Activated CD8-positive, alpha-beta T cell treated with anti-CD3 and anti-CD28 coated beads for 36 hours (primary cell): ENCODE measurements around the gene CNPPD1. TPM values are rescaled to one million over a fixed set of nuclear protein-coding genes. Genes with fewer than 3 reads are reported as not detected.
A peak's percentile ranks its signal among the peaks of the same experiment; 100 is the strongest.

ENCODE experiments used
- ATAC-seq: fragments of 200-7000 bp; cut with Tn5 transposase; one replicate; pipeline ENCODE4 v1.10.0; 2021; ENCODE audit warnings: mild to moderate bottlenecking, moderate library complexity
- CTCF ChIA-PET: fragments of 350-600 bp; sonication (Branson Sonifier 250); formaldehyde crosslinking; loops from one replicate; lab custom pipeline; 2021; ENCODE audit warnings: antibody characterized with exemption; lab: Charles Lee
- POLR2A ChIA-PET: fragments of 350-600 bp; sonication (Branson Sonifier 250); formaldehyde crosslinking; loops from one replicate; lab custom pipeline; 2021; ENCODE audit warnings: antibody characterized with exemption; lab: Charles Lee
- DNase-seq: peaks from one replicate; pipeline ENCODE4 v3.0.0-alpha.2; 2020
- H3K27ac Mint-ChIP-seq: one replicate; pipeline ENCODE4 v1.8.0; 2021; ENCODE audit warnings: mild to moderate bottlenecking, mixed read lengths
- H3K27me3 Mint-ChIP-seq: one replicate; pipeline ENCODE4 v1.8.0; 2021; ENCODE audit warnings: mixed read lengths
- H3K36me3 Mint-ChIP-seq: one replicate; pipeline ENCODE4 v1.8.0; 2021; ENCODE audit warnings: low read depth, mixed read lengths
- H3K4me1 Mint-ChIP-seq: one replicate; pipeline ENCODE4 v1.8.0; 2021; ENCODE audit warnings: low read depth, mixed read lengths
- H3K4me3 Mint-ChIP-seq: one replicate; pipeline ENCODE4 v1.8.0; 2021; ENCODE audit warnings: mild to moderate bottlenecking, moderate library complexity, mixed read lengths
- H3K9me3 Mint-ChIP-seq: one replicate; pipeline ENCODE4 v1.8.0; 2021; ENCODE audit warnings: mixed read lengths
- CTCF ChIP-seq: fragments of 200-600 bp; IDR thresholded peaks from one replicate; pipeline ENCODE4 v1.8.0; 2022; ENCODE audit warnings: antibody characterized with exemption, mild to moderate bottlenecking
- intact Hi-C: fragments of 100-400 bp; cut with micrococcal nuclease; formaldehyde crosslinking; loops from one replicate; pipeline ENCODE4 v1.10.0; 2022
- total RNA-seq, 2 experiments: library from RNA; stranded (reverse); gene quantifications; one replicate each; pipeline ENCODE4 v1.2.3, GENCODE V29; 2021

Gene CNPPD1
- total RNA-seq, 2 experiments from 2014 or later = 38.6 to 38.7 TPM

GRCh38 chr2:219216535-219216915 is 39.8 kb upstream of the CNPPD1 start:
- intact Hi-C loops = no loop called here
- Mint-ChIP-seq H3K4me3 (peak overlapping the region; percentile 45), H3K27ac (no peak overlapping the region), H3K36me3 (peaks cover 54% of the 10 kb centered on the region), H3K9me3 (no peaks in the 10 kb centered on the region), H3K27me3 (no peaks in the 10 kb centered on the region), H3K4me1 (peaks cover 28% of the 10 kb centered on the region)
- ChIA-PET CTCF (interaction anchor here (0.9 to 2.7 kb wide), 8 partner anchors 34 to 159 kb away, joined by 3 to 10 read pairs (median 3); partner anchors contain the start of genes NHEJ1 and TUBA4A), POLR2A (interaction anchor here (1.2 to 4.6 kb wide), 6 partner anchors 9 to 66 kb away, joined by 3 to 31 read pairs (median 8); partner anchors contain the start of gene ZFAND2B)
- no peak for TF ChIP-seq CTCF
- no peak for ATAC-seq
- DNase-seq = no peak

- Mint-ChIP-seq H3K36me3 (peaks cover 54% of the 10 kb centered on the region), H3K27ac (no peak overlapping the region), H3K27me3 (no peaks in the 10 kb centered on the region), H3K4me1 (peaks cover 33% of the 10 kb centered on the region), H3K4me3 (no peak overlapping the region), H3K9me3 (no peaks in the 10 kb centered on the region)
- no peak for ATAC-seq
- POLR2A ChIA-PET = interaction anchor here (0.9 to 3.8 kb wide), 5 partner anchors 14 to 67 kb away, joined by 3 to 15 read pairs (median 4); partner anchors contain the start of gene ANKZF1
- CTCF ChIA-PET = interaction anchor here (0.9 to 2.7 kb wide), 9 partner anchors 34 to 159 kb away, joined by 3 to 10 read pairs (median 3); partner anchors contain the start of genes NHEJ1 and TUBA4A
- no peak for TF ChIP-seq CTCF
- DNase-seq = no peak
- intact Hi-C loops = no loop called here
Measured at GRCh38 chr2:219215871-219216534, 39.3 kb upstream of the CNPPD1 start.

- H3K27me3 Mint-ChIP-seq = no peaks in the 10 kb centered on the region
- ChIA-PET POLR2A (interaction anchor here (1.0 to 3.8 kb wide), 2 partner anchors 15 to 36 kb away, joined by 3 to 15 read pairs; no protein-coding TSS in a partner anchor), CTCF (interaction anchor here (1.1 to 2.7 kb wide), 2 partner anchors 37 to 80 kb away, joined by 3 to 10 read pairs; no protein-coding TSS in a partner anchor)
- TF ChIP-seq CTCF = no peak
- ATAC-seq (no peak), DNase-seq (no peak)
- H3K27ac Mint-ChIP-seq = no peak overlapping the region
- H3K9me3 Mint-ChIP-seq = no peaks in the 10 kb centered on the region
- intact Hi-C loops = loop anchor here (5.0 kb wide), 1 partner anchor 52 kb away; the partner anchor contains the start of gene NHEJ1
- no peak overlapping the region for H3K4me3 Mint-ChIP-seq
- H3K36me3 Mint-ChIP-seq = peaks cover 53% of the 10 kb centered on the region
- peaks cover 40% of the 10 kb centered on the region for H3K4me1 Mint-ChIP-seq
Measured at GRCh38 chr2:219214786-219215185, 38.1 kb upstream of the CNPPD1 start.

GRCh38 chr2:219214141-219214540 is 37.4 kb upstream of the CNPPD1 start:
- Mint-ChIP-seq H3K36me3 (peaks cover 51% of the 10 kb centered on the region), H3K27ac (no peak overlapping the region), H3K9me3 (no peaks in the 10 kb centered on the region), H3K4me3 (no peak overlapping the region), H3K4me1 (peaks cover 38% of the 10 kb centered on the region), H3K27me3 (no peaks in the 10 kb centered on the region)
- POLR2A ChIA-PET = interaction anchor here (1.0 to 3.8 kb wide), 2 partner anchors 14 to 35 kb away, joined by 3 to 15 read pairs; no protein-coding TSS in a partner anchor
- intact Hi-C loops = loop anchor here (5.0 kb wide), 1 partner anchor 52 kb away; the partner anchor contains the start of gene NHEJ1
- CTCF ChIA-PET = interaction anchor here (1.1 to 6.7 kb wide), 3 partner anchors 37 to 81 kb away, joined by 3 to 49 read pairs (median 13); partner anchors contain the start of gene SLC23A3
- DNase-seq (no peak), ATAC-seq (no peak)
- no peak for TF ChIP-seq CTCF
